ENCODE data around the gene KLHDC9.
"Not testable (repeated sequence)": the region's sequence is repeated elsewhere in the genome, so short reads cannot be mapped to it uniquely, and the experiment has no call there.

The KLHDC9 gene

GRCh38 chr1:161099090-161099802 is 1.1 kb downstream of the KLHDC9 start:
- no peak for DNase-seq

- no peak for DNase-seq
These were observed 2.4 kb downstream of the KLHDC9 start for GRCh38 chr1:161100556-161100955.

GRCh38 chr1:161106431-161106830 is 8.3 kb downstream of the KLHDC9 start:
- DNase-seq = no peak

DNA sequence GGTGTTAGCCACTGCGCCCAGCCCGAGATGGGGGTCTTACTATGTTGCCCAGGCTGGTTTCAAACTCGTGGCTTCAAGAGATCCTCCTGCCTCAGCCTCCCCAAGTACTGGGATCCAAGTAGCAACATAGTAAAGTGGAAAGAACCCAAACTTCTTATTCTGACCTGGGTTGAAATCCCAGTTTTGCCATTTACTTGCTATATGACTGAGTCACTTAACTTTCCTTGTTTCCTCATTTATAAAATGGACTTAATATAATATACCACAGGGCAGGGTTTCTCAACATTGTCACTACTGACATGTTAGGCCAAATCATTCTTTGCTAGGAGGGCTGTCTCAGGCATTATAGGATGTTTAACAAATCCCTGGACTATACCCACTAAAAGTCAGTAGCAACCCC is 13.0 kb downstream of the KLHDC9 start:
- no peak for DNase-seq

DNA sequence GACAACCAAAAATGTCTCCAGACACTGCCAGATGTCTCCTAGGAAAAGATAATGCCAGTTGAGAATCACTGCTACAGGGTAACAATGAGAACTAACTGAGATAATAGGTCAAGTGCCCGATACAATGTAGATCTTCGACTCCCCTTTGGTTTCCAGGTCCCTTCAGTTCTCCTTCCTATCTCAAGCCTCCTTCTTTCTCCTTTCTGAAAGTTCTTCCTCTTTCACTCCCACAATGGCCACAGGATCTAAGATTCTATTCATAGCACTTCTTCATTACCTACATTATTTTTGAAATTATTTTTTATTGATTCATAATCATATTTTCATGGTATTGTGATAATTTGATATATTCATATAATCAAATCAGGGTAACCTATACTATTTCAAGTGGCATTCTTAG is 13.4 kb downstream of the KLHDC9 start:
- DNase-seq = no peak

- DNase-seq = no peak
These were observed 15.8 kb downstream of the KLHDC9 start for GRCh38 chr1:161113915-161114314.

GRCh38 chr1:161114556-161114955 is 16.4 kb downstream of the KLHDC9 start:
- DNase-seq = no peak

- no peak for DNase-seq
These were observed 17.1 kb downstream of the KLHDC9 start for GRCh38 chr1:161115132-161115711.

GRCh38 chr1:161115961-161116360 is 17.8 kb downstream of the KLHDC9 start:
- not testable (repeated sequence) for DNase-seq

GRCh38 chr1:161117759-161118581 is 19.8 kb downstream of the KLHDC9 start, which contains the start of the genes NIT1 and PFDN2:
NIT1 (plus strand) TSS chr1:161118105; CDS start chr1:161118177, 72 bp downstream.
PFDN2 (minus strand) TSS chr1:161118037; CDS start chr1:161118026, 11 bp downstream.
- peak; percentile 66 for DNase-seq

GRCh38 chr1:161119092-161119903 is 21.1 kb downstream of the KLHDC9 start:
- no peak for DNase-seq

DNA sequence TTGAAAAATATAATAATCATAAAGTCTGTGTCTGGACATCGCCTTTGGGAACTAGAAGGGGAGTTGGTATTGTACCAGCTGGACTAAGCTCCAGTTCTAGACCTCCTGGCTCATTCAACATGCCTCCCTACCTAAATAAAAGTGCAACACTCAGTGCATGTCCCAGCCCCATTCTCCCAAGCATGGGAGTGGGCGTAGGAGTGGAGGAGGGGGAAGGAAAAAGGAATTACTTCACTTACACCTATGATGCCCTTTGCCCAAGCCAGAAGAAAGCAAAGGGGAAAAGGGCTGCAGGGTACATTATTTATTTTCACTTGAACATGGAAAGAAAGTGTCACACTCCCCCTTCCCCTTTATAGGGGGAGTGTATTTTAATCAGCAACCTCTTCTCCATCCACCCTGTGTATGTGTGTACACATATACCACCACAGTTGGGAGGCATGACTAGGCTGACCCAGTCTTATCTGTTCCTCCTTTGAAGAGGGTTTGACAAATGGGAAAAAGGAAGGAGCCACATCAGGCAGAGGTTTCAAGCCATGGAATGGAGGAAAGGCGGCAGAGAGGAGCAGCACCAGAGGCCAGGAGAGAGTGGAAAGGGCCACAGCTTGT is 23.0 kb downstream of the KLHDC9 start:
- DNase-seq = no peak

DNA sequence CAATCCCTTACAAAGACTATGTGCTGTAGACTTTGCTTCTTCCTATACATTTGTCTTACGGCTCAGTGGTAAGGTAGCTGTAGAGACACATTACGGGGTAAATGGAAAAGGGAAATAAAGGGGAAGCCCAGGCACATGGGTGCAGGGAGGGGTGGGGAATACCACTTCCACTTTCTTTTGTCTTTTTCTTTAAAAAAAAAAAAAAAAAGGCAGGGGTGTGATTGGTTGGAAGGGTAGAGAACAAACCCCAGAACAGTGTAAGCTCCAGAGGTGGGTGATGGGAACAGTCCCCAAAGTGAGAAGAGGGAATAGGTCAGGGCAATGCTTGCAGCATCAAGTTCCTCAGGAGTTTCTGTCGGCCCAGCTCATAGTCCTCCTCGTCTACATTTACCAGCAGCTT is 23.7 kb downstream of the KLHDC9 start:
- DNase-seq = no peak

DNA sequence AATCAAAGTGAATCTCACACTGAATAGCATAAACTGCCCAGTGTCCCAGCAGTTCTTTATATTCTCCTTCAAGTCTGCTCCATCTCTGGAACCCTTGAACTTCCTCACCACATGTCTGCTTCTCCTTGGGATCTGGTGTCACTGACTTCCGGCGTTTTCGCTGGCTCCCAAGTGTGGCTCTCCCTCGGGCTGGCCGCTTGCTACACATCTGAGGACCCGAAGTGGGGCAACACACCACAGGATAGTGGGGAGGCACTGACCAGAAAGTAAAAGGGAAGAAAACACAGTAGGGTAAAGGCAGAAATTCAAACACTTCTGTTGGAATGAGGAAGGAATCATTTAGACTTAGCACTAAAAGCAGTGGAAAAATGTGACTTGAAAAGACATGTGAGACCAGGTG is 24.8 kb downstream of the KLHDC9 start:
- DNase-seq = peak; percentile 13

GRCh38 chr1:161127649-161128048 is 29.5 kb downstream of the KLHDC9 start:
- DNase-seq = peak; percentile 47

GRCh38 chr1:161128591-161129420 is 30.6 kb downstream of the KLHDC9 start:
- DNase-seq = peak; percentile 44

DNA sequence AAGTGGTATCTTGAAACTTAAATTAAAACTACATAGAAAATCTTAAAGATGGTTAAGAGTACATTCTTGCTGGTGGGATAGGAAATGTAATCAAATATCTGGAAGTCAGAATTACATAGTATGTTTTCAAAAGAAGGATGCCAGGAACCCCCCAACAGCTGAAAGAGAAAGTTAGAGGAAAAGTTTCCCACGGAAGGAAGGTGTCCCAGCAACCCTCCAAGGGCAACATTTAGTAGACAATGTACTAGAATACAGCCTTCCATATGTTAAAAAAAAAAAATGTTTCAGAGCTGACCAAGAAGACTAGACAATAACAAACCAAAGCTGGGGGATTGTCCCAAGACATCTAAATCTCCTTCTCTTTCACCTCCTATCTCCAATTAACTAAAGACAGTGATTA is 32.1 kb downstream of the KLHDC9 start:
- DNase-seq = no peak

- peak; percentile 80 for DNase-seq
These were observed 33.6 kb downstream of the KLHDC9 start for GRCh38 chr1:161131523-161132409.

DNA sequence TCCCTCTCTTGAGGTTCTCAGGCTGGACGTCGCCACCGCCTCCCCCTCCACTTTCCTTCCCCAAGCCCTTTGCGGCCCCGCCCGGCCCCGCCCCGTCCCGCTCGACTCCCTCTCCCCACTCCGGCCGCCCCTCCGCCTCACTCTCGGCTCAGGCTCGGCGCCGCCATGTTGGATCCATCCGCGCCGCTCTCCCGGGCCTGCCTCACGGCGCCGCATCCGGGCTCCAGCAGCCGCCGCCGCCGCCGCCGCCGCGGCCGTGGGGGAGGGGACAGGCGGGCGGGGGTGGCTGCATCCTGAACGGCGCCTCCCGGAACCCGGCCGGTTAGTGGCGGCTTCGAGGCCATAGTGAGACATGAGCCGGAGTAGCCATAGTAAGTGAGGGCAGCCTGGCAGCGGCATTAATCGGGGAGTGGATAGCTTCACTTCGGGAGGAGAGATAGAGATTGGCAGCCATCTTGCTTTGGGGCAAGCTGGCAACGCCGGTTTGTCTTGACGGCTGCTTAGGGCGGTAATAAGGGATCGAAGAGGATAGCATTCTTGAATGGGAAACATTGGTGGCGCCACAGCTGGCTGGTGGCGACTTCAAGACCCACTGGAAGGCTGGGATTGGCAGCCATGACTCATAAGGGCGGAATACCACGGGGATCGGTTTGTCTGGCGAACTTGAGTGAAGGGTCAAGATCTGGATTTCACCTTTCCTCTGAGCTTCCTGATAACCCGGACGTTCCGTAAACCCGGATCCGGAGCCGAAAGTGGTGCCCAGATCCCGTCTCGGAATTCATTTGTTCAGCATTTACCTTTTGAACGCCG is 34.5 kb downstream of the KLHDC9 start, which contains the start of gene DEDD:
TSS of gene DEDD (minus strand) at position 258 of the 810 bp plus-strand sequence. CDS start 8,205 bp downstream, outside the sequence.
- peak; percentile 98 for DNase-seq

All from NCI-H1694 (cell line).